GM12891 (cell line): ENCODE results near the gene SCP2.

Experiments used
- PAX5 ChIP-seq: IDR thresholded peaks from 2 replicates; pipeline ENCODE4 v1.6.1; 2011; ENCODE audit warnings: low read length, moderate library complexity, mild to moderate bottlenecking; ENCODE audit not compliant: insufficient read depth, severe bottlenecking
- POLR2A ChIP-seq: IDR thresholded peaks from 2 replicates; pipeline ENCODE4 v1.6.1; 2011; ENCODE audit warnings: low read depth, low read length, control low read depth
- POLR2AphosphoS5 ChIP-seq: IDR thresholded peaks from 2 replicates; pipeline ENCODE4 v1.6.1; 2011; ENCODE audit warnings: low read depth, low read length, control low read depth
- SPI1 ChIP-seq: IDR thresholded peaks from 2 replicates; pipeline ENCODE4 v1.6.1; 2011; ENCODE audit warnings: low read depth, low read length, control low read depth
- TAF1 ChIP-seq: IDR thresholded peaks from 2 replicates; pipeline ENCODE4 v1.6.1; 2011; ENCODE audit warnings: low read depth, low read length, control low read depth

- TF ChIP-seq PAX5: no peak
- TF ChIP-seq POLR2A: no peak
- no peak for TF ChIP-seq POLR2AphosphoS5
- TF ChIP-seq TAF1: no peak
- no peak for TF ChIP-seq SPI1
Measured at GRCh38 chr1:52877554-52877953, 49.5 kb upstream of the SCP2 start.
